DMS114 treated with DMSO at 0.1 percent for 48 hours (cell line): Measurements from ENCODE around the gene COLEC12.

Source experiments
- DNase-seq: peaks from one replicate; lab custom pipeline; 2025; ENCODE audit not compliant: unreplicated experiment; lab: John Stamatoyannopoulos, UW

COLEC12 gene

DNA sequence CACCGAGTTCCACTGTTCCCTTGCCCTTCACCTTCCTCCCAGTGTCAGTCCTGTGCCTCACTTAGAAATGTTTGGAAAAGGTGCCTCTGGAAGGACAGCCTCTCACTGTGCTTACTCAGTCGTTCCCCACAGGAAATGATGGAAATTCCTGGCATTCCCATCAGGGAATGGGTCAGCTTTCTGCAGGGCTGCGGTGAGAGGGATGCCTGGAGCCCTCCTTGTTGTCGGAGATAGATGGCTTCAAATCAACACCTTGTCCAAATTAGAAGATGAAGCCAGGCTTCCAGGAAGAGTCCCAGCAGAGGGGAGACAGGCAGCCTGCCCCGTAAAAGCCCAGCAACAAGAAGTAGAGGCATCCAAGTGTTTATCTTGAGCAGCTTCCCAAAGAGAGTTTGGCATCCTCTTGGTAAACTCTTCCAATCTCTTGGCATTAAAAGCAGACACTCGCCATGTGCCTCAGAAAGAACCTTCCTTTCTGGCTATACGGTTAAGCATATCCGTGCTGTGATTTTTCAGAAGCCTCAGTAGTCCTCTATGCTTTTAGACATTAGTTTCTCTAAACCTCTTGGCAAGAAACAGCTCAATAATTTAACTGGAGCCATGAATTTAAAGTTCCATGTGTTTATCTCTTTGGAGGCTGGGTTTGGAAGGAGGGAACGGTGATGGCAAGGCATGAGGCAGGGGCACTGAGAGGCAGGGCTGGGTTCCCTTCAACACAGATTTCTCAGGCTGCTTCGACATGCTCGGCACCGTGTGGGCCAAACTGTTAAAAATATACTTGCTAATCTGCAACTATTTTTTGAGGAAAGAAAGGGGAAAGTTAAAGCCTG, 25.1 kb downstream of the COLEC12 start:
- DNase-seq = no peak

DNA sequence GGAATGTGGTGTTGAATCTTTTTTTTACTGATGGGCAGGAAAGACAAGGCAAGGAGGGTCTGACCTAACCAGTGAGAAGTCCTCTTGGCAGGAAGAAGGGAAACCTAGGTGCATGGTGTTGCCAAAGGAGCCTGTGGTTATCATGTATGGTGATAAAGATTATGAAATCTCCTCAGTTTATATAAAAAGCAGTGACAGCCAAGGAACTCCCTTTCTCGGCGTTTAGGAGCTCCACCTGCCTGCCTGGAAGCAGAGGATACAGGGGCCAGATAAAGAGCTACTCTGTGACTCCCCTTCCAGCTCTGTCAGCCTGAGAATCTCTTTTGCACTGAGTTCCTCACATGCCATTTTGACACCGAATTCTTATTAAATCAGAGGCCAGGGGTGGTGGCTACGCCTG, 26.1 kb downstream of the COLEC12 start:
- DNase-seq = no peak

DNA sequence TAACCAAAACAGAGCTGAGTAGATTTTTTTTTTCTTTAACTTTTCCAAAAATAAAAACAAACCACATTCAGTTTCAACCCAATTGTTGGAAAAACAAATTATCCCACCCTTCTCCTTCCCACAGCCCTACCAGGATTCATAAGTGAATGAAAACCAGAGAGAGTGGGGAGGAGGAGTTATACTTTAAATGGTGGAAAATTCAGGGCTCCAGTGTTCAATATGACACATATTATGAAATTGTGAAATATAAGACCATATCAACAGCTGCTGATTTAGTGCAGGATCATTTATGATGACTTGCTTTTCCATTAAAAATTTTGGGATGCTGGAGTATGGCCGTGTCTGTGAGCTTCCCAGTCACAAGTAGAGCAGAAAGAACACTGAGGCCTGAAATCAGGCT, 26.7 kb downstream of the COLEC12 start:
- DNase-seq = no peak

DNA sequence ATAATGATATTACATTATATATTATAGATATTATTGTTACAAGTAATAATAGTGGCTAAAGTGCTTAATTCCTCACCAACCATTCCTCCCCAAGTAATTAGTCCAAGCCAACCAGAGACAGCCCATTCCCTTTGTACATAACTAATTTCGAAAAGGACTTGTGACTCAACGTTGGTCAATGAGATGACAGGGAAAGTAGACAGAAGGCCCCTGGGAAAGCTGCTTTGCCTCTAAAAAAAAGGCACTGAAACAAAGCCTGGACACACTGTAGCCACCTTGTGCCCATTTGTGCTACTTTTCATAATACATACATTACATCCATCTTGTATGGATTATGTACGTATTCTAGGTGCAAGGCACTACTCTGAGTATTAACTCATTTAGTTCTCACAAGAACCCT, 28.8 kb downstream of the COLEC12 start:
- no peak for DNase-seq

DNA sequence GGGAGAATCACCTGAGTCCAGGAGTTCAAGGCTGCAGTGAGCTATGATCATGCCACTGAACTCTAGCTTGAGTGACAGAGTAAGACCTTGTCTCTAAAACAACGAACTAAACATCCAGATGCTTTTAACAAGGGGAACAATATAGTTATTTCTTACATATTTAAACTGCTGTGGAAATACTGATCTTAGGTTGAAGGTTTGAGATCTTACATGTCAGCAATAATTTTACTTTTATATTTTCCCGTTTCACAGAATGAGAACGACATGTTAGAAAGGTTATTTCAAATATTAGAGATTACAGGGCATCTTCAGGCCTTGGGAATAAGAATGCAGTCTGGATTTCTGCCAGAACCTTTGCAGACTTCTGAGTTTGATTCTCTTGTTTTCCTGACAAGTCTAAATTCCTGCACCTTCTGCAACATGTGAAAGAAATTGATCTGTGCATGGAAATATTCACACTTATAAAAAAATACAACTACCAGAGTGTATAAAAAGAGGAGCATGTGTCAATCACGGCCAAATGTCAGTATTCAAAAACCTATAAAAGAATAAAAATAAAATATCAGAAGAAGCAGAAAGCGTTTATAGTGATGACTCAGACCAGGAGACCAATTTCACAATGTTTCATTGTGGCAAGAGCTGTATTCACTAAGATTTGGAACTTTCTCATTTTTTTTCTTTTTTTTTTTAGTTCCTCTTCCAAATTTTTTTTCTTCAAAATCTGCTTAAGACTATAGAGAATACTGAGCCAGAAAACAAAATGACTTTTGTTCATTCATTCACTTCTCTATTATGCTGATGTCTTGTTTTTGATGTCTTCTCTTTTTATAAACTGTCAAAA, 29.6 kb downstream of the COLEC12 start:
- DNase-seq = no peak

DNA sequence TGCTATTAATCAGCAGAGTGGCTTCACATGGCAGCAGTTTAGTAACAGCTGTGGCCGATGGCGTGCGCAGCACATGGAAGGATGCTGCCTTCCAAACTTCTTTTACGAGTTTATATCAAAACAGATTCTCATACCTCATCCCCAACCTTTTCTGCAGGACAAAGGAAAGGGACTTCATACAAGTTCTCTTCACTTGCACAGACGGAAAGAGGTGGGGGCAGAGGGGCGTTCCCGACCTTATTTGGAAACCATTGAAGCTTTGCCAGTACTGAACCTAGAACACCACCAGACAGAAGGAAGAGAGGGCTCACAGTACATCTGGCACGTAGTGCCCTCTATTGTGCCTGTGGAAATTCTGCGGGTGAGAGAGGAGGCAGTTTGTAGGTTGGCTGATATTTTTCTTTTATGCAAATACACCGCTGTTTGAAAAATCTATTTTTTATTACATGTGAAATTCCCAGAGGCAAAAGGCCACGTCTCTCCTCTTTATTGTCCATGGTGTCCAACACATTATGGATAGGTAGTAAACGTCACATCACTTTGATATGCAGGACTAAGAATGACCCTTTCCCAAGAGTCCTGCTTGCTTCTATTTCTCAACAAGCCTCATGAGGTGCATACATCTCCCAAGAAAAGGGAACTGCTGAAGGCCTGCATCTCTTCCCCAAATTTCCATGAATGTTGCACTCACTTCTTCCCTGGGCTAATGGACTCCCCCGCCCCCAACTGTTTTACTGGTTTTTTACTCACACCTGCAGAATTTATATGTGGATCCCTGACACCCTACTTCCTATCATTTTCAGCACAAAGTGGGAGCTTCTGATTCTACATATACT, 31.3 kb downstream of the COLEC12 start:
- no peak for DNase-seq

DNA sequence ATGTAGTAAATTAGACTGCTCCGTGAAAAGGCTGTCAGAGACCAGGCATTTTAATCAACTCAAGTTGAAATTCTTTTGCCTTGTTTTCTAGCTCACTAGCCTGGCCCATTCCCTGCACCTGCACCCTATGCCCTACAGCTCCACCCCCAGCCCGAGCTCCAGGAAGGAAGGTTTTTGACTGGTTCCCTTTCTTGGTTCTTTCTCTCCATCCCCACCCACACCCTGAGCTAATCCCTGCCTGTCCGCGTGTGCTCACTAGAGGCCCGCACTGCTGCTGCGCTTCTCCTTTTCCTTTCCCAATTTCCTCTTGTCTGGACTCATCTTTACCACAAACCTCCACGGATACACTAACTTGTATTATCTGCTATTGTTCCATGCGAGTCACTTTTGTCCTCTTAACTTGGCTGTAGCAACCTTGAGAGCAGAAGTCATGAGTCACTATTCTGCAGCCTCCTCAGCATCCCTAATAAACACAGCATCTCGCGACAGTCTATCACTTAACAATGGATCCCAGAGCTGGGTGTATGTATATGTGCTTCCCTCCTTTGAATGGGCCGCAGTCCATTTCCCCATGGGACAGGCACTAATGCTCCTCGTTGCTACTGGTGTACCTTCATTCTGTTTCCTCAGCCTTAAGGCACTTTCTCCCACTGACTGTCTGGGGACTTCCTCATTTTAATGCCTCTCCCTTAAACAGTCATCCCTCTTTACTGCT, 36.5 kb downstream of the COLEC12 start:
- DNase-seq = no peak

DNA sequence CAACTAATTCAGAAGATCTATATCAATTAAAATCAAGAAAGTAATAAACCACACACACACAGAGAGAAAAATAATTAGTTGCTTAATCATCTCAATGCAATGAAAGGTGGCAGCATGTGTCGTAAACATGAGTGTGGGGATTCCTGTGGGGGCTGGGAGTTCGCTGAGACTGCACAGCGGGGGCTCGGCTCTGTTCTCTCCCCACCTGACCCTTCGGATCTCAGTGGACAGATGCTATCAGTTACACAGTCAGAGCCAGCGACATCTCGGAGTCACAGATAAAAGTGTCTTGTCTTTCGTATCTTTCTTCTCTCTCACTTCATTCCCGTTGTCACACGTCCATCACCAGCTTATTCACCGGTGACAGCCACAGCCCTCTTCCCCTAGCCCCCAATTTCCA, 37.1 kb downstream of the COLEC12 start:
- DNase-seq = no peak

DNA sequence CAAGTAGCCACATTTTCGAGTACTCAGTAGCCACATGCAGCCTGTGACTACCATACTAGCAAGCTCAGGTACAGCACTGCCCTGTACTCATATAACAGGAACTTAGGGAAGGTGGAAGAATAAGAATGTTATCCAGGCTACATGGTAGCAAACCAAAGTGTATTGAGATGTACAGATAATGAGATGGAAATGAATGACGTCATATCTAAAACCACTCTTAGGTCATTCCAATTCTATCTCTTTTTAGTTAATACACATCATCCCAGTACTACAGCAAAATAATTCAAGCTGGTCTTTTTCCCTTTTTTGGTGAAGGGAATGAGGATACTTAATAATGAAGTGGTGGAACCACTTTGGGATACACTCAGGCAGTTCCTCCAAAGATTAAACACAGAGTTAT, 38.7 kb downstream of the COLEC12 start:
- DNase-seq = no peak

DNA sequence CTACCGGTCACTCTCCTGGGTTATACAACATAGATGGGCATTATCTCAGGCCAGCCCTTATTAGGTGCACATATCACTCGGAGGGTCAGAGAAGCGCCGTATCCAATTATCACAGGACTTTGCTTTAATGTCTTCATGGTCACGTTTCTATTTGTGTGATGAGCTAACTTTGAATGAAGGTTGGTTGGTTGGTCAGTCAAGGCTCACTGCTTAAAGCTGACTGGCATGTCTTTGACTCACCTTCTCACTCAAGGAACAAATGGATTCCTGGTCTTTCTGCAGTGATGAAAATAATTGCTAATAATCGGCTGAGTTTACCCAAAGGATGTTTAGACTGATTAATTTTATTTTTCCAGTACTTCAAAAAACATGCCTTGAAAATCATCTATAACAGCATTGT, 39.7 kb downstream of the COLEC12 start:
- no peak for DNase-seq

DNA sequence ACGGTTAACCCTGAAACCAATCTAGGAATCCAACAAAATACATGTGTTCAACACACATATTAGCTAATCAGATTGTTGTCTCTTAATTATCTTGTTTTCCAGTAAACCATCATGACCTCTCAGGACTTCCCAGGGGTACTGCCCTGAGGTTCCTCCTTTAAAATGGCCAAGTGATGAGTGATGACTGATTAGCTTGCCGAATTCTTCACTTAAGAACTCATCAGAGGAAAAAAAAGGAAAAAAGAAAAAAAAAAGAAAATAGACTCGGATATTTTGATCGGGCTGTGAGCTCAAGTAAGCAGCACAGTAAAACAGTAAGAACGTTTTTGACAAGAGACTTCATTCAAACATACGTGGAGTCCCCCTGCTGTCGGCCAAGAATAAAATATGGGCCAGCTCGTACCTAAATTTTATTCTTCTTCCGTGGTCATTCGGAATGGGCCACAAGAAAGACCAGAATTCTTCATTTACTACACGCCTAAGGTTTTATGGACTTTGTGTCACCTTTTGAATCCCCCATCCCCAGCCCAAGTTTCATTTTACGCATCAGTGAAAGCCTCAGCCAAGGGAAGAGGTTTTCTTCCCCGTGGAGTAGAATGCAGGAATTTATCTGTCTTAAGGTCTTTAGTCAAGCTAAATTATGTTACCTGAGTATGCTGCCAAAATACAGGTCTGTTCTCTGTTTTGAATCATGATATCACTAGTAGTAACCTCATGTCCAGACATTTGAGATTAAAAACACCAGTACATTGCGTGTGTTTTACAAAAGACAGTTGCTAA, 40.5 kb downstream of the COLEC12 start:
- no peak for DNase-seq

DNA sequence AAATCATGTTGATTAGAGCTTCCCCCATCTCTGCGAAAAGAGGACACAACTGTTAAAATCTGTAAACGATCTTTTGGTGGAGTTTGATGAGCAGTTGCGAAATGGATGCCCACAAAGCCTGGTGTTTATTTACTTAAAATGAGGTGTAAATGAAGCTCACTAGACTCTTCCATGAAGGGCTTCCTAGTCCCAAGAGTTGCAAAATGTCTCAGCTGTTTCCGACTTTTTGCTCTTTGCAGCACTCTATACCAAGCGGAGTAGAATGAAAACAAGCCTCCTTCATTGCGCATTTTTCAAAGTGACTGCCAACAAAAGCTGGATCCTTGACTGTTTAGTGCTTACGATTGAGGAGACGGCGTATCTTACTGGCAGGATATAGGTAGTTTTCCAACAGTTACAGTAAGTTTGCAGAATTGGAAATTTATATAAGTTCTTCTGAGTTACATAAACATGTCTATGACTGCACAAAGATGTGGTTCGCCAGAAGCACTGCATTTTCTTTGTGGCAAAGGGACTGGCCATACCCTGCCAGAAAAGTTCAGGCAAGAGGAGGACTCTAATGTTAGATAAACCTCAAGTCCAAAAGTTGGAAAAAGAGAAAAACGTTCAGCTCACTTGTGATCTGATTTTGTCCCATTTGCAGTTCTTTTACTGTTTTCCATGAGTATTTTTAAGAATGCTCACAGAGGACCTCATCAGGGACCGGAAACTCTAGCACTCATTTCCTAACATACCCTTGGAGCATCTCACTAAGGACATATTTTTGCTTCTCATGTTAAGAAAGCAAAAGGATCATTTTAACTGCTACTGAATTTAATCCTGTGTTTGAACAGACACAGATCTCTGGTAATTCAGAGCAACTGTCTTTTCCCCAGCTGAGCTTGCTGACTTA, 42.7 kb downstream of the COLEC12 start:
- DNase-seq = no peak

DNA sequence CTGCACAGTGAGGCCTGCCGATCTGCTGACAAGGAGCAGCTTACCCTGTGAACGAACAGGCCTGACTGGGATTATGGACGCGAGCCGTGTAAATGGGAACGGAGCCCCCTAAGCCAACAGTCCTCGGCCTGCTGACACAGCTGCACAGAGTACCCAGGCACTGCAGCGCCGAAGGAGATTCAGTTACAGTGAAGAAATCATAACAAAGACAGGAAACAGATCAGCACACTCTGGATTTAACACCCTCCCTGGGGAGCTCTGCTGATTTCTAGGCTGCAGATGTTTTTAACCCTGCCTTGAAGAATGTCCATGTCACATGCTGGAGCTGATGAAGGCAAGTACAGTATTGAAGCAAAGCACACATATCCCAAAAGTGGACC, 43.4 kb downstream of the COLEC12 start:
- no peak for DNase-seq

DNA sequence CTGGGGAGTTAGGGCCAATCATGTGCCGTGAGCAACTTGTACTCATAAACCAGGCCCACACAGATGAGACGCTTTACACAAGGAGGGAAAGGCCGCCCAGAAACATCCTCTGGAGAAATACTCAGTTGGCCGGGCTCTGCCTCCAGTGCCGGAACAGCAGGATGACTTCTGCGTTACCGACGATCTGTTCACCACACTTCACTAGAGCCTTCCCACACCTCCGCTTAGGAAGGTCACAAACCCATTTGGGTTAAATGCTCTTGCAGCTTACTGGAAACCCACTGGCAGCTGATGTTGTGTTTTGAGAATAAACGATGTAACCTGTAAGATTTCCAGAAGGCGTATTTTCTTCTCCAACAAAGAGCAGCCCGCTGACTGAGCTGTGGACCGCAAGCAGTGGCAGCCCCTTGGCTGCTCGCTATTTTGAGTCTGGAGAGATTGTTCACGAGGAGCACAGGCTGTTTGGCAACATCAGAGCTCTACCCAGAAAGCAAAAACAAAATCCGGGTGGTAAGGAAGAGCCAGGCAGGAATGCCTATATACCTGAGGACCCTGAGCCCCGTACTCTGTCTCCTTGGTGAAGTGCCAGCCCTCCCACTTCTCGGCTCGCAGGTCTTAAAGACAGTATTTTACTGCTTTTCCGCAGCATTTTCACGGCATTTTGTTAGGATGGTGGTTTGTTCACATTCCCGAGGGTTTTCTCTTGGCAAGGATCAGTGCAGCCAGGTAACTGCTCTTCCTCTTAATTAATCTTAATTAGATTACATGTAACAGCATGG, 44.0 kb downstream of the COLEC12 start:
- no peak for DNase-seq

DNA sequence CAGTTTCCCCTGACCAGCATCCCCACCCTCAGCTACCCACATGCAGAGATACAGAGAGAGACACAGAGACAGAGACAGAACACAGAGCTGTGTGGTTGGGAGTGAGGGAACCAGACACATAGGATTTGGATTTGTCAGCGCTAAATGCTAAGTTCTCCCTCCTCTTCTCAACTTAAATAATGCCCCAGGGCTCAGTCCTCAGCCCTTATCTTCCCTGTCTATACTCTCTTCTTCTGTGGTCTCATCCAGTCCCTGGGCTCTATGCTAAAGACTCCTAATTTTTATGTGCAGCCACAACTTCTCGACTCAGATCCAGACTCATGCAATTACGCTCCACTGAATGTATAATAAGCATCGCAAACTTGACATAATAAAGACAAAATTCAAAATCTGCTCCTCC, 47.1 kb downstream of the COLEC12 start:
- no peak for DNase-seq

DNA sequence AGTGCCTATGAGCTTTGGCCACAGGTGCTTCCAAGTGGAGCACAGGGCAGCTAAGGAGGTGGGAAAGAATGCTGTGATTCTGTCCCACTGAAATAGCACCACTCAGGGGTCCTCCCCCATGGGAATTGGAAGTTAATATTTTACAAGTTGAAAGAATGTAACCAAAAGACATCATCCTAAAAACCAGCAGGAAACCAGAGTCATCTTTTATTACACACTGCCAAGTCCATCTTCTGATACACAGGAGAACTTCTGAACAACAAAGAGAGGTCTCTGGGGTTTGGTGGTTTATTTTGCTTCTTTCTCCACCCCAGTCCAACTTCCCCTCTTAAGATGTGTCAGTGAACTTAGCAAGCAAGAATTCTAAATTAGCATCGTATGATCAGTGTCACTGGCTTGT, 47.7 kb downstream of the COLEC12 start:
- DNase-seq = no peak

DNA sequence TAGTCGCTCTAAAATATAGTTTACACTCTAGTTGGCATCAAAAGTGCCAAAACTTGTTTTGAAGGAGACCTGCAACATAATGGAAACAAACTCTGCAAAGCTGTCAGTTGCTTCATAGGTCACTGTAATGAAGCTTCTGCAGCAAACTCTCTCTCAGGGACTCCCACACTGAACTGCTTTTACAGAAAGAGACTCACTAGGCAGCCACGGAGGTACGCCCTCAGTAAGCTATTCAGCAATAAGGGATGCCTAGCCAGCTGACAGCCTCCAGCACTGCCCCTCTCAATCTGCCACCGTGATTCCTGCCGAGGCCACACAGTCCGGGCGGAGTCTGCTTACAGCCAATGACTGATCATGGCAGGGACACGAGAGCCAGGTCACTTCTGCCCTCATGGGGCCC, 51.1 kb downstream of the COLEC12 start:
- DNase-seq = no peak

DNA sequence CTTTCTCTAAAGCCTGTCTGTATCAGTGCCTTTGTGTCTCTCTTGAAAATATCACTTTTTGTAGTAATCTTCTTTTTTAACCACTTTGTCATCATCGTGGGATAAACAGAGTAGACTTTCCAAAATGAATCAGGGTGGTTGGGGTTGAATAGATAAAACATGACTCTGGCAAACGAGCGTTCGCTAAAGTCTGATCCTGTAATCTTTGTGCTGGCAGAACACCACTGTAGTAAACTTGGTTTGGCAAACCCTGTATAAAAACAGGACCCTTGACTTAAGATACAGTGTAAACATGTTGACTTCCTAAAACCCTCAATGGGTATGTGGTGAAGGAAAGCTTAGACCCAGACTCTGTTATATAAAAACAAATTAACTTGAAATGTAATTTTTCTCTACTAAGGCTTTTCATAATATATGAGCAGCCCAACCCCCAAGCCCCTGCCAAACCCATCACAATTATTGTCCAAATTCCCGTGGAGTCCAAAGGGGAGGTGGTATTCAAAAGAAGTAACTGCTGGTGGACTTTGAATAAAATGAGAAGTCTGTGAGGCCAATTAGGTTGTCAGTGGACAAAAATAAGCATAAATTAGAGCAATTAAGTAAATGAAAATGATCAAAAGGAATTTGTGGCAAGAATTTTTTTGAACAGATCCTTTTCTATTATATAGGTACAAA, 52.2 kb downstream of the COLEC12 start:
- DNase-seq = no peak
